RPMI8226 (cell line): ENCODE results near the gene MFAP4.

ENCODE experiments used
- DNase-seq: peaks from one replicate; pipeline ENCODE4 v3.0.0-alpha.2; 2015

MFAP4 gene

GRCh38 chr17:19346351-19347255, 40.4 kb downstream of the MFAP4 start:
- DNase-seq, result no peak

GRCh38 chr17:19345486-19346350, 41.3 kb downstream of the MFAP4 start:
- DNase-seq, result no peak

GRCh38 chr17:19345067-19345460, 41.9 kb downstream of the MFAP4 start:
- no peak for DNase-seq

GRCh38 chr17:19344311-19345066, 42.5 kb downstream of the MFAP4 start:
- DNase-seq, result no peak

- no peak for DNase-seq
Measured at GRCh38 chr17:19343671-19344151, 43.3 kb downstream of the MFAP4 start.

GRCh38 chr17:19343256-19343630, 43.7 kb downstream of the MFAP4 start:
- DNase-seq, result no peak

GRCh38 chr17:19342611-19343255, 44.3 kb downstream of the MFAP4 start:
- DNase-seq, result no peak

GRCh38 chr17:19341641-19342610, 45.1 kb downstream of the MFAP4 start:
- no peak for DNase-seq

- DNase-seq, result no peak
Measured at GRCh38 chr17:19341211-19341631, 45.8 kb downstream of the MFAP4 start.

- no peak for DNase-seq
Measured at GRCh38 chr17:19339341-19339815, 47.6 kb downstream of the MFAP4 start.

- peak; percentile 80 for DNase-seq
Measured at GRCh38 chr17:19338031-19338990, 48.7 kb downstream of the MFAP4 start.

- DNase-seq, result no peak
Measured at GRCh38 chr17:19337712-19338023, 49.3 kb downstream of the MFAP4 start.

GRCh38 chr17:19336938-19337711, 49.9 kb downstream of the MFAP4 start:
- DNase-seq, result no peak

- no peak for DNase-seq
Measured at GRCh38 chr17:19335951-19336631, 50.9 kb downstream of the MFAP4 start.

- no peak for DNase-seq
Measured at GRCh38 chr17:19334331-19334730, 52.7 kb downstream of the MFAP4 start.

GRCh38 chr17:19333736-19334290, 53.2 kb downstream of the MFAP4 start:
- no peak for DNase-seq
